HG03439 (cell line): ENCODE results near the gene DTNA.
"Not testable (repeated sequence)": the region's sequence is repeated elsewhere in the genome, so short reads cannot be mapped to it uniquely, and the experiment has no call there.

ENCODE experiments used
- ATAC-seq: cut with Tn5 transposase; IDR thresholded peaks from one replicate; pipeline ENCODE4 v1.9.1; 2021; ENCODE audit warnings: mild to moderate bottlenecking, moderate library complexity; ENCODE audit not compliant: unreplicated experiment

The DTNA gene

GRCh38 chr18:34709750-34710441 lies at the start of gene DTNA:
DTNA (plus strand) TSS chr18:34710298; CDS start chr18:34755977, 45,679 bp downstream.
- no peak for ATAC-seq

GRCh38 chr18:34660572-34660971 lies 49.5 kb upstream of the DTNA start:
- ATAC-seq, result no peak

DNA sequence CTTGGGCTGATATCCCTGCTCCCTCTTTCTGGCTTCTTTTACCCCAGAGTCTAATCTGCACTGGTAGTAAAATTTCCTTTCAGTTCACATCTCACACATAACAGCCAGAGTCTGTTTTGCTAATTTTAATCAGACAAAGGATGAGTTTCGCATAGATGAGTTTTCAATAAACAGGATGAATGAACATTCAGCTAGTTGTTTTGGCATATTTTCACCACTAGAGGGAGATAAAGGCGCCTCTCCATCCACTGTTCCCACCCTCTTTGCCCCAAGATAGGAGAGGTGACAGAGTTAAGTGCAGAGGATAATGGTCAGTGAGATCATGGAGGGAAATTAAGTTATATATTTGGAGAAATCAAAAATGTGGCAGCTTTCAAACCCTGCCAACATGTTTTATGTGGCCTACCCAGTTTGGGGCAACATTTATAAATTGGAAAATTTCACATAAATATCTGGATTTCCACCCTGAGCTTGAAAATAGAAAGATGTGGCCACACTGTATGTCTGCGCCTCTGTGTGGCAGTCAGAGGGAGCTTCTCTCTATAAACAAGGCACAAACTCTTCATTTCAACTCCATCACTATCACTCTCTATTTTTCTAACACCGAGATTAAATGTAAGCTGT lies 48.5 kb upstream of the DTNA start:
- ATAC-seq, result peak; percentile 70

GRCh38 chr18:34676816-34677574 lies 33.1 kb upstream of the DTNA start:
- no peak for ATAC-seq

GRCh38 chr18:34689750-34690149 lies 20.3 kb upstream of the DTNA start:
- ATAC-seq, result not testable (repeated sequence)

DNA sequence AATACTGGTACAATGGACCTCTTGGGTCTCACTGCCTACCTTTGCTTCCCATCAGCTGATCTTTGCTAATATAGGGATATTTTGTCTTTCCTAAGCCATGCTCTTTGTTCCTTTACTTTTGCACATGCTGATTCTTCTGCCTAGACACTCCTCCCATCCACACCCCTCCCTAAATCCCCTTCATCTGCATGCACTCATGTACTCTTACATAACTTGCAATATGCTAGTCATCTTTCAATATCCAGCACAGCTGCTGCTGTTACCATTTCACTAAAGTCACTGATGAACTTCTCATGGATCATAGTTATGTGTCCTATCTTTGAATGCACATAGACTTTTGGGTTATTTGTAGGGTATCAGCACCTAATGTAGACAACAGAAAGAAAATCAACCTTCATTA lies 18.5 kb upstream of the DTNA start:
- no peak for ATAC-seq

- ATAC-seq, result no peak
Observed at GRCh38 chr18:34694591-34695165, 15.4 kb upstream of the DTNA start.

DNA sequence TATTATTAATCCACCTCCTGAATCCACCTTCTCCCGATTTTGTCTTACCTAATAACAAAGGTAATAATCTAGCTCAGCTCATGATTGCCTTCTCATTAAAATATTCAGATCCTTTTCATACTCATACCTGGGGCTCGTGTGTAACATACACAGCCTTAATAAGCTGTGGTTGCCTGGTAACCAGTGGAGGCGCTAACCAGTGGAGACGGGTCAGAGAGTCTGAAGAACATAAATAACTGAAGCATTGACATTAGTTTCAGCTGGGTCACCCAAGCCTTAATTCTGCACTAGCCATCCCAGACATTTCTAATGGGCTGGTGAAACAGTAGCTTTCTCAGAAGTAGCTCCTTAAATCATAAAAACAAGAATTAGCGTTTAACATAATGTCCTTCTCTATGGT lies 14.8 kb upstream of the DTNA start:
- ATAC-seq, result no peak

DNA sequence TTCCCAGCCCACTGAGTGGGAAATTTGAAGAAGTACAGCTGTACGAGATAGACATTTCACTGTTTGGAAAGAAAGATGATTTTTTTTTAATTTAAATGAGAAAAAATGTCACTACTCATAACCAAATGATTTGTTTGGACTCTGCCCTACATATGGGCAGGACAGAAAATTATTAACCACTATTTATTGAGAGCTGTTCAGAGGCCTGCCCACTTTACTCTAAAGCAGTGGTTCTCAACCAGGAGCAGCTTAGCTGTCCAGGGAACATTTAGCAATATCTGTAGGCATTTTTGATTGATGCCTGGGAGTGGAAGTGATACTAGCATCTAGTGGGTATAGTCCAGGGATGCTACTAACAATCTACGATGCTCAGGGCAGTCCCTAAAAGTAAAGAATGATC lies 13.4 kb upstream of the DTNA start:
- no peak for ATAC-seq

DNA sequence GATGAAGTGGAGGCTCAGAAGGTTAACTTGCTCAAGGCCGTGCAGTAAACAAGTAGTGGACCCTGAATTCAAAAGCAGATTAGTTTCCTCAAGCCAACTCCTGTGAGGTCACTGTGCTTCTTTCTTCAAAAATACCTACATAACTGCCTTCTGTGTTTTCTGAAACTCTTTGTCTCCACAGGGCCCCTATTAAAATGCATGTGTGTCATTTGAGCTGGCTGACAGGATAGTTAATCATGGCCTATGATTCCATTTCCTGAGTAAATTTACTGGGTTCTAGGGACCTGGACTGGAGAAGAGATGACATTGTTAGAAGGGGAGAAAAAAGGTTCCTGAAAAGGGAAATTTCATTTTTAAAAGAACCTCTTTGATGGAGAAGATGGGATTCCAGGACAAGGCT lies 12.9 kb upstream of the DTNA start:
- no peak for ATAC-seq

GRCh38 chr18:34697891-34698290 lies 12.2 kb upstream of the DTNA start:
- no peak for ATAC-seq

DNA sequence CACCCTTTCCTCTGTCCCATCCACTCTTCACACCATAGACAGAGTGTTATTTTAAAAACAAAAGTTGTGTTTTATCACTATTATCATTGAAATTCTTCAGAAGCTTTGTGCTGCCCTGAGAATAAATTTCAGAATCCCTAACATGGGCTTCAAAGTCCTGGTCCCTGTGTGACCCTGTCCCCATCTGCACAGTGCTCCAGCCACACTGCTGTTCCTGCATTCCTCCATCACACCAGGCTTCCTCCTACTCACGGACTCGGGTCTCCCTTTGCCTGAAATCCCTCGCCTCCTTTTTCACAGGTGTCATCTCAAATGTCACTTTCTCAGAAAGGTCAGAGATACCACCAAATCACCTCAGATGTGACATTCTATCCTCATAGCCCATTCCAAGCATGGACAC lies 8.2 kb upstream of the DTNA start:
- no peak for ATAC-seq

DNA sequence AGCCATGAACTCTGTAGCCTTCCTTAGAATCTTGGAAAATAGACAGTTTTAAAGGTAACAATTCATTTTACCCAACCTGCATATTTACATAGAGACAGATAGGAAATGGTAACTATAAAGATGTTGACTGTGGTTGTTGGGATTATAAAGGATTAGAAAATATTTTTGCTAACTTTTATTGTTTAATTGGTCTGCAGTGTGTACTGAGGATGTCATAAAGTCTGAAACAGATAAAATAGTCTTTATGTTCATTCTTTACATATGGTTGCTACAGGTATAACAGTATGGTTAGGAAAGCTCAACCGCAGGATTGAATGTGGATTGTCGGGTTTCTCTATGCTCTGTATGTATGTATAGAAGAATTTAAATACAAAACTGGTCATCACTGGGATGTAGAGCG lies 7.3 kb upstream of the DTNA start:
- no peak for ATAC-seq

GRCh38 chr18:34704074-34704473 lies 6.0 kb upstream of the DTNA start:
- no peak for ATAC-seq

DNA sequence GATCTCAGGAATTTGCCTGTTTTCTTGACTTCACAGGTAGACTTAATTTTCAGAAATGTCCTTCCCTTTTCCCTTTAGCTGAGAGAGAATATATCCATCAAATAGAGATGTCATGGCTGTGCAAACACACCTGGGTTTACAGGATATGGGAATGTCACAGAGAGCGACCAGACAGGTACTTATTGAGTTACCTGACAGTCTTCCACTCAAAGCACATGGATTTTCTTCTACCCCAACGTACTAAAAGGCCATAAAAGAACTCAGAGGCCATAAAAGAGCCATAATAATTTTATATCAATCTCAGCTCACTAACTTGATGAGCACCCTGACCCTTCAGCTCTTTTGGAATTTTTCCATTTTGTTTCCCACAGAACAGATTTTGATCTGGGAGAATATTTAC lies 5.3 kb upstream of the DTNA start:
- no peak for ATAC-seq

GRCh38 chr18:34707670-34708069 lies 2.4 kb upstream of the DTNA start:
- ATAC-seq, result no peak

- ATAC-seq, result no peak
Observed at GRCh38 chr18:34709104-34709503, 994 bp upstream of the DTNA start.

DNA sequence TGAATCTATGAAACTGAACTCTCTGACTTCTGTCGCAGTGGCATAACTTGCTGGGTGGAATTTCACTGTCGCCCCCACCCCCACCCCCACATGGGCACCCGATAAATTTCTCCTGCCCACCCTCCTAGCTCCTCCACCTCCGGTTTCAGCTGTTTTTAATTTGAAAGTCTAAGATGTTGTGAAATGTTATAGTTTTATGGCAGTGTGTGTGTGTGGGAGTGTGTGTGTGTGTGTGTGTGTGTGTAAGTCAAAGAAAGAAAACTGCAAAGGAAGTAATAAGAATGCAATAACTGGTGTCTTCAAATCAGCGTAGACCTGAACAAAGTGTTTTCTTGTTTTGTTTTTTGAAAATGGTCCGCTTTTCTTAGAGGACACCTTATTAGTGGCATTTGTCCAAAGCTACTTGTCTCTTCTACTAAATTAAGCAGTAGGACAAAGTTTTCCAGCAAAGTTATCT lies 388 bp downstream of the DTNA start:
- ATAC-seq, result no peak

DNA sequence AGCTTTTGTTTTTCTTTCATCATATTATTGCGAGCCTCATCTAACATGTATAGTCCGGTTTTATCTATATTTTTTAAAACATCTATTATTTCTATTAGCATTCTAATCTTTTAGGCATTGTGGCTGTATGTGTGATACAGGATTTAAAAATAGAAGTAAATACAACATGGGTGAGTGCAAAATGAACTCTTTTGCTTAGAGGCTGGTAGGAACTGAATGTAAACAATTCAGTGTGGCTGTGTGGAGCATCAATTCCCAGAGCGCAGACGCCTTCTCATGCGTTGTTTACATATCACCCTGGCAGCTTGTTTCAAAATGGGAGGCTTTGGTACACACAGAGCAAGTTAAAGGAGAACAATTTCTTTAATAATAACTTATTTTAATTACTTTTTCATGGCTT lies 836 bp downstream of the DTNA start:
- ATAC-seq, result no peak

GRCh38 chr18:34716111-34716510 lies 6.0 kb downstream of the DTNA start:
- ATAC-seq, result not testable (repeated sequence)

DNA sequence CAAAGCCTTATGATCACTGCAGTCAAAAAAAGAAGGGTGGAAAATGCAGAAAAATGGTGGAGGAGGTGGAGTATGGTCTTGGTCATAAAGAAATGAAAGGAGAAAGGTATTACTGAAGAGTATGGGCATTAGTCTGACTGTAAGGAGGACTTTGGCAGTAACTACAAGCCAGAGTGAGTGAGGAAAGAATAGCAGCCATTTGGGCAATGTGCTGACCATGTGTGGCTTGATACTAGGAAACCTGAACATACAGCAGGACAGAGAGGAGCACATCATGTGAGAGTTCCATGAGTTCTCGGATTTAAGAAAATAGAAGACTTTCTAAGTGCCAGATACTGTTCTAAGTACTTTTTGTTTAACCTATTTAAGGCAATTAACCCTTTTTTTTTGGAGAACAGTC lies 8.5 kb downstream of the DTNA start:
- ATAC-seq, result no peak

- ATAC-seq, result no peak
Observed at GRCh38 chr18:34720220-34720619, 10.1 kb downstream of the DTNA start.
